GM12891 (cell line): ENCODE results near the gene ADGRG4.

Experiments used
- DNase-seq: peaks from one replicate; pipeline ENCODE4 v3.0.0; 2011; ENCODE audit warnings: low spot score; ENCODE audit not compliant: insufficient read length
- FAIRE-seq: peaks from 2 replicates; lab custom pipeline; 2011; peaks lifted over from hg19 to GRCh38; lab: Jason Lieb, UNC
- PAX5 ChIP-seq: IDR thresholded peaks from 2 replicates; pipeline ENCODE4 v1.6.1; 2011; ENCODE audit warnings: low read length, moderate library complexity, mild to moderate bottlenecking; ENCODE audit not compliant: insufficient read depth, severe bottlenecking
- POLR2A ChIP-seq: IDR thresholded peaks from 2 replicates; pipeline ENCODE4 v1.6.1; 2011; ENCODE audit warnings: low read depth, low read length, control low read depth
- POLR2AphosphoS5 ChIP-seq: IDR thresholded peaks from 2 replicates; pipeline ENCODE4 v1.6.1; 2011; ENCODE audit warnings: low read depth, low read length, control low read depth
- POU2F2 ChIP-seq: IDR thresholded peaks from 2 replicates; pipeline ENCODE4 v1.6.1; 2011; ENCODE audit warnings: low read depth, mild to moderate bottlenecking, control low read depth, low read length, moderate library complexity
- SPI1 ChIP-seq: IDR thresholded peaks from 2 replicates; pipeline ENCODE4 v1.6.1; 2011; ENCODE audit warnings: low read depth, low read length, control low read depth
- TAF1 ChIP-seq: IDR thresholded peaks from 2 replicates; pipeline ENCODE4 v1.6.1; 2011; ENCODE audit warnings: low read depth, low read length, control low read depth

ADGRG4 gene

GRCh38 chrX:136447308-136447707 is 146.5 kb downstream of the ADGRG4 start:
- FAIRE-seq (peak; percentile 51), DNase-seq (no peak)
- TF ChIP-seq PAX5 (no peak), POU2F2 (no peak), TAF1 (no peak), POLR2AphosphoS5 (no peak), SPI1 (no peak)

DNA sequence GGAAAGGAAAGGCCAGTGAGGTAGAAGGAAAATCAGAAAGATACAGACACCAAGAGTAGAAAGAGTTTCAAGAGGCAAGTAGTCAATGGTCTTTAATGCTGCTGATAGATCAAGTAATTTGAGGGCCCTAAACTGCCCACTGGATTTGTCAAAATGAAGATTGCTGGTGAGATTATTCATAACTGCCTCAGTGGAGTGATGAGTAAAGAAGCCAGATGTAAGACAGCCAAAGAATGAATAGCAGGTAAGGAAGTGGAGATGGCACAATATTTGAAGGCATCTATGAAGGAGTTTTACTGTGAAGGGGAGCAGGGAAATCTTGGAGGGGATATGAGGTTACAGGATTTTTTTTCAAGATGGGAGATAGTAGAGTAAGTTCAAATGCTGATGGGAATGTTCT is 147.2 kb downstream of the ADGRG4 start:
- no peak for FAIRE-seq
- DNase-seq: no peak
- TF ChIP-seq SPI1 (no peak), POLR2AphosphoS5 (no peak), POU2F2 (no peak), TAF1 (no peak), POLR2A (no peak), PAX5 (no peak)

GRCh38 chrX:136450050-136450830 is 149.5 kb downstream of the ADGRG4 start:
- DNase-seq (no peak), FAIRE-seq (no peak)
- TF ChIP-seq POLR2A: no peak
- no peak for TF ChIP-seq POLR2AphosphoS5
- no peak for TF ChIP-seq PAX5
- no peak for TF ChIP-seq TAF1
- no peak for TF ChIP-seq SPI1
- TF ChIP-seq POU2F2: no peak

DNA sequence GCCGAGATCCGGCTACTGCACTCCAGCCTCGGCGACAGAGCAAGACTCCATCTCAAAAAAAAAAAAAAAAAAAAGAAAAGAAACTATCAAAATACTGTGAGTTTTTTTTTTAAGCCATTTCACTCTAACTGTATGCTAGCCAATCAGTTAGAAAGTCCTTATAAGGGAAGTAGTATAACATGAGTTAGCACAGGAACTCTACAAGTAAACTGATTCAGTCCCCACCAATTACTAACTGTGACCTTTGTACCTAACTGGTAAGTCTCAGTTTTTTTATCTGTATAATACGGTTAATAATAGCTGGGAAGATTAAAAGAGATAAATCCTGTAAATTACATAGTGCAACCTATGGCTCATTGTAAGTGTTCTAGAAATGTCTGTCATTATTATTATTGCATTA is 151.9 kb downstream of the ADGRG4 start:
- TF ChIP-seq POU2F2: no peak
- FAIRE-seq (no peak), DNase-seq (no peak)

- TF ChIP-seq POU2F2 (no peak), POLR2AphosphoS5 (no peak), SPI1 (no peak), TAF1 (no peak), PAX5 (no peak), POLR2A (no peak)
- FAIRE-seq: no peak
- no peak for DNase-seq
Observed at GRCh38 chrX:136453114-136453513, 152.4 kb downstream of the ADGRG4 start.

DNA sequence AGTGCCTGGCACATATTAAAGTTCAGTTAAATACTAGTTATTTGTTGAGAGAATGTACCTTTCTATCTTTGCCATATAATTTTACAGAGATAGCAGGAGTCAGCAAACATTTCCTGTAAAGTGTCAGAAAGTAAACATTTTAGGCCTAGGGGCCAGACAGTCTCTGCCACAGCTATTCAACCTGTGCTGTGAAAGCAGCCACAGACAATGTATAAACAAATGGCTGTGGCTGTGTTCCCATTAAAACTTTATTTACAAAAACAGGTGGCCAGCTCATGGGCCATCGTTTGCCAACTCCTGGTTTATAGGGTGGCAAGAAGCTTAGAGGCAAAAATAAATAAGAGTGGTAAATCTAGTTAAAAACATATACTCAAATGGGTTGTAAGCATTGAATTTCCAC is 153.0 kb downstream of the ADGRG4 start:
- TF ChIP-seq TAF1 (no peak), SPI1 (no peak), POLR2AphosphoS5 (no peak), POU2F2 (no peak), POLR2A (no peak), PAX5 (no peak)
- FAIRE-seq (no peak), DNase-seq (no peak)

- no peak for FAIRE-seq
- TF ChIP-seq PAX5 (no peak), SPI1 (no peak), TAF1 (no peak), POU2F2 (no peak), POLR2AphosphoS5 (no peak), POLR2A (no peak)
- no peak for DNase-seq
Observed at GRCh38 chrX:136456133-136456532, 155.4 kb downstream of the ADGRG4 start.

GRCh38 chrX:136457303-136457917 is 156.6 kb downstream of the ADGRG4 start:
- DNase-seq (no peak), FAIRE-seq (no peak)
- TF ChIP-seq POU2F2 (no peak), TAF1 (no peak), SPI1 (no peak), PAX5 (no peak), POLR2A (no peak), POLR2AphosphoS5 (no peak)

GRCh38 chrX:136464589-136464988 is 163.8 kb downstream of the ADGRG4 start:
- TF ChIP-seq POLR2A (no peak), POU2F2 (no peak), POLR2AphosphoS5 (no peak), TAF1 (no peak), SPI1 (peak; percentile 40), PAX5 (no peak)
- FAIRE-seq (no peak), DNase-seq (no peak)
